PC-9 (cell line): ENCODE data around the gene CADPS2.

Source experiments
- CTCF ChIP-seq: fragments of 200-600 bp; sonication (generic); conservative IDR thresholded peaks from 2 replicates; pipeline ENCODE4 v1.6.1; 2017; ENCODE audit warnings: mixed run types, antibody characterized with exemption, mild to moderate bottlenecking, moderate library complexity
- EZH2 ChIP-seq: fragments of 200-600 bp; sonication (generic); IDR thresholded peaks from 2 replicates; pipeline ENCODE4 v1.8.0; 2017; ENCODE audit warnings: antibody characterized with exemption, low read depth

GRCh38 chr7:122901250-122901649 is 15.0 kb upstream of the CADPS2 start:
- TF ChIP-seq CTCF = no peak
- no peak for TF ChIP-seq EZH2
